Measurements from ENCODE around the gene LINC00632.

Gene LINC00632

GRCh38 chrX:140765043-140765784, 55.7 kb downstream of the LINC00632 start:
- DNase-seq (ENCODE audit: low read depth in 2 of 2) = no peak

GRCh38 chrX:140766024-140766611, 56.6 kb downstream of the LINC00632 start:
- no peak for DNase-seq (ENCODE audit: low read depth in 2 of 2)

GRCh38 chrX:140767646-140768045, 58.1 kb downstream of the LINC00632 start:
- DNase-seq (ENCODE audit: low read depth in 2 of 2) = no peak

- DNase-seq (ENCODE audit: low read depth in 2 of 2) = no peak
These were observed 65.7 kb downstream of the LINC00632 start for GRCh38 chrX:140775211-140775610.

GRCh38 chrX:140776320-140776719, 66.8 kb downstream of the LINC00632 start:
- DNase-seq (ENCODE audit: low read depth in 2 of 2) = no peak

- no peak for DNase-seq (ENCODE audit: low read depth in 2 of 2)
These were observed 85.1 kb downstream of the LINC00632 start for GRCh38 chrX:140794642-140795041.

- DNase-seq (ENCODE audit: low read depth in 2 of 2) = no peak
These were observed 89.7 kb downstream of the LINC00632 start for GRCh38 chrX:140799216-140799615.

- no peak for DNase-seq (ENCODE audit: low read depth in 2 of 2)
These were observed 94.7 kb downstream of the LINC00632 start for GRCh38 chrX:140804292-140804691.

GRCh38 chrX:140815868-140816267, 106.3 kb downstream of the LINC00632 start:
- no peak for DNase-seq (ENCODE audit: low read depth in 2 of 2)

- no peak for DNase-seq (ENCODE audit: low read depth in 2 of 2)
These were observed 108.4 kb downstream of the LINC00632 start for GRCh38 chrX:140817943-140818342.

- no peak for DNase-seq (ENCODE audit: low read depth in 2 of 2)
These were observed 111.7 kb downstream of the LINC00632 start for GRCh38 chrX:140821280-140821679.

GRCh38 chrX:140822184-140822583, 112.6 kb downstream of the LINC00632 start:
- no peak for DNase-seq (ENCODE audit: low read depth in 2 of 2)

GRCh38 chrX:140822861-140823260, 113.3 kb downstream of the LINC00632 start:
- no peak for DNase-seq (ENCODE audit: low read depth in 2 of 2)

- no peak for DNase-seq (ENCODE audit: low read depth in 2 of 2)
These were observed 127.3 kb downstream of the LINC00632 start for GRCh38 chrX:140836874-140837273.
